Esophagus squamous epithelium (tissue), 4 donors: ENCODE data around the gene EMC8.

Experiments used
- CTCF ChIP-seq, 6 experiments: fragments of 450-650 bp in 4 of 6; fragments of 200-600 bp in 2 of 6; sonication (generic) in 2 of 6; IDR thresholded peaks; one replicate each; pipeline ENCODE4 v1.5.1; 2016 to 2019; ENCODE audit warnings: antibody characterized with exemption in 6 of 6, mild to moderate bottlenecking in 4 of 6, moderate library complexity in 4 of 6
- POLR2A ChIP-seq, 4 donors: fragments of 450-650 bp; IDR thresholded peaks; one replicate each; pipeline ENCODE4 v1.6.1; 2017; ENCODE audit warnings: antibody characterized with exemption in 4 of 4, mild to moderate bottlenecking in 4 of 4, moderate library complexity in 3 of 4

- TF ChIP-seq POLR2A (IDR thresholded peaks at IDR 0.05) (no peak), CTCF (IDR thresholded peaks at IDR 0.05) (no peak)
Measured at GRCh38 chr16:85798283-85798776, 1.0 kb downstream of the EMC8 start.
